CD4-positive, CD25-positive, alpha-beta regulatory T cell (primary cell): ENCODE measurements around the gene RHOT2. TPM values are rescaled to one million over a fixed set of nuclear protein-coding genes. Genes with fewer than 3 reads are reported as not detected.

Source experiments
- ATAC-seq, 2 donors: fragments of 150-1000 bp; cut with Tn5 transposase; one replicate each; pipeline ENCODE4 v1.10.0; 2021; ENCODE audit warnings: low read depth in 2 of 2, moderate number of reproducible peaks in 2 of 2, moderate library complexity in 1 of 2
- DNase-seq, 3 donors: peaks; one replicate each; pipeline versions ENCODE4 v3.0.0 to v3.0.0-alpha.2; 2012 to 2022; ENCODE audit warnings: mixed read lengths in 1 of 3
- H3K27ac ChIP-seq: one replicate; pipeline ENCODE4 v1.7.0; 2013; ENCODE audit warnings: mild to moderate bottlenecking, low read length; ENCODE audit not compliant: insufficient read depth, poor library complexity, severe bottlenecking
- H3K27me3 ChIP-seq: one replicate; pipeline ENCODE4 v1.7.0; 2013; ENCODE audit warnings: low read length; ENCODE audit not compliant: control insufficient read depth, insufficient read depth
- H3K36me3 ChIP-seq: one replicate; pipeline ENCODE4 v1.7.0; 2013; ENCODE audit warnings: mild to moderate bottlenecking, low read length, moderate library complexity; ENCODE audit not compliant: control insufficient read depth, insufficient read depth
- H3K4me1 ChIP-seq: 2 replicates; pipeline ENCODE4 v1.7.0; 2013; ENCODE audit warnings: mild to moderate bottlenecking, low read length; ENCODE audit not compliant: insufficient read depth, control insufficient read depth, poor library complexity, severe bottlenecking
- H3K4me3 ChIP-seq: one replicate; pipeline ENCODE4 v1.7.0; 2013; ENCODE audit warnings: low read depth, mild to moderate bottlenecking, low read length, moderate library complexity
- H3K9me3 ChIP-seq, 2 experiments: 1 replicate in 1 of 2; 2 replicates in 1 of 2; pipeline ENCODE4 v1.7.0; 2013; ENCODE audit warnings: low read length in 2 of 2, mild to moderate bottlenecking in 1 of 2, moderate library complexity in 1 of 2; ENCODE audit not compliant: control insufficient read depth in 2 of 2
- H3K27ac Mint-ChIP-seq, 3 donors: one replicate each; pipeline ENCODE4 v1.8.0; 2020 to 2022; ENCODE audit warnings: mild to moderate bottlenecking in 3 of 3, mixed read lengths in 3 of 3, moderate library complexity in 2 of 3
- H3K27me3 Mint-ChIP-seq: one replicate; pipeline ENCODE4 v1.8.0; 2022; ENCODE audit warnings: mild to moderate bottlenecking, mixed read lengths
- H3K36me3 Mint-ChIP-seq: one replicate; pipeline ENCODE4 v1.8.0; 2020; ENCODE audit warnings: mixed read lengths
- H3K4me1 Mint-ChIP-seq, 4 donors: one replicate each; pipeline ENCODE4 v1.8.0; 2020 to 2022; ENCODE audit warnings: mixed read lengths in 4 of 4, mild to moderate bottlenecking in 1 of 4
- H3K4me3 Mint-ChIP-seq, 4 donors: one replicate each; pipeline ENCODE4 v1.8.0; 2020 to 2022; ENCODE audit warnings: mild to moderate bottlenecking in 4 of 4, mixed read lengths in 4 of 4, moderate library complexity in 3 of 4
- H3K9me3 Mint-ChIP-seq, 7 donors: one replicate each; pipeline ENCODE4 v1.8.0; 2020 to 2022; ENCODE audit warnings: mixed read lengths in 7 of 7, mild to moderate bottlenecking in 3 of 7, moderate library complexity in 2 of 7
- polyA plus RNA-seq, 4 donors: library from polyadenylated mRNA; unstranded; fragments of 300-500 nt; fragmentation: Illumina TruSeq; gene quantifications; one replicate each; pipeline ENCODE4 v1.2.3, GENCODE V29; 2021
- total RNA-seq: library from RNA; stranded (reverse); gene quantifications from one replicate; pipeline ENCODE4 v1.2.3, GENCODE V29; 2022

The RHOT2 gene
- total and polyA plus RNA-seq, 5 donors from 2014 or later = 34.3 to 212 (median 41.8) TPM

DNA sequence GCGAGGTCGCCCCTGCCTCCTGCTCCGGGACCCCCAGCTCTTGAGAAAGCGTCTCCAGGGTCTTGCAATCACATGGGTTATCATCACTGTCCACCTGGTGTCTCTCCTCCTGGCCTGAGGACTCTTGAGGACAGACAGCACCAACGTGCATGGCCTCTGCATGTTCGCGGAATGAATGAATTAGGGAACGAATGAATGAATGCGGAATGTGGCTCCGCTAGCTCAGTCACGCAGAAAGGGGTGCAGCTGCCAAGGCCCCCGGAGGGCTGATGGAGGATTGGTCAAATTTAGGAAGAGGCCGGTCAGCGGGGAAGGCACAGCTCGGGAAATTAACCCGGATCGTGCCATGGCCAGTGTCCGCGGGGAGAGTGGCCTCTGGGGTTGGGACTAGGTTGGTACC lies 34.4 kb downstream of the RHOT2 start:
- H3K9me3 Mint-ChIP-seq = no peaks in the 10 kb centered on the region
- H3K4me3 Mint-ChIP-seq = peak overlapping the region in 1 of 4 donors; percentile 61
- ATAC-seq = no peak
- no peak overlapping the region for H3K27ac Mint-ChIP-seq
- peaks cover 42% of the 10 kb centered on the region for H3K27me3 Mint-ChIP-seq
- Histone ChIP-seq H3K27me3 (peaks cover 6% of the 10 kb centered on the region), H3K9me3 (no peaks in the 10 kb centered on the region), H3K4me3 (no peak overlapping the region), H3K4me1 (peaks cover 37% of the 10 kb centered on the region), H3K36me3 (no peaks in the 10 kb centered on the region), H3K27ac (no peak overlapping the region)
- no peaks in the 10 kb centered on the region for H3K36me3 Mint-ChIP-seq
- no peak for DNase-seq
- peaks cover 0 to 27% (median 4%) of the 10 kb centered on the region in 4 donors for H3K4me1 Mint-ChIP-seq

DNA sequence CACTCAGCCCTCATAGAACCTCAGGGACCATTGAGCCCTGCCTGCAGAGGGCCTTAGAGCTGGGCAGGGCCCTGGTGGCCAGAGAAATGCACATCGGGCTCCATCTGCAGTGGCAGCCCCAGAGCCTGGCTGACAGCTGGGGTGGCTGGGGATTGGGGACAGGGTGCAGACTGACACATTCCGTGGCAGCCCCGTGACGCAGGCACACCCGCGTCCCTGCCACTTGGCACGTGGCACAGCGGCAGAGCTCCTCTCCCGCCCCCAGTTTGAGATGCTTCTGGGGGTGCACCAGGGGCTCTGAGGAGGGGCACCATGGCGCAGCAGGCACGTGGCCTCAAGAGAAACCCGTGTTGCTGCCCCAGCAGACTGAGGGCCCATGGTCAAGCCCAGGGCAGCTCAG lies 35.5 kb downstream of the RHOT2 start:
- H3K4me1 ChIP-seq = peaks cover 37% of the 10 kb centered on the region
- peaks cover 10% of the 10 kb centered on the region for H3K27me3 ChIP-seq
- no peaks in the 10 kb centered on the region for H3K36me3 ChIP-seq
- ATAC-seq (no peak), DNase-seq (no peak)
- no peak overlapping the region for H3K4me3 ChIP-seq
- H3K9me3 Mint-ChIP-seq = no peaks in the 10 kb centered on the region
- H3K9me3 ChIP-seq = no peaks in the 10 kb centered on the region
- no peaks in the 10 kb centered on the region for H3K36me3 Mint-ChIP-seq
- no peak overlapping the region for H3K27ac Mint-ChIP-seq
- no peak overlapping the region for H3K4me3 Mint-ChIP-seq
- H3K4me1 Mint-ChIP-seq = peaks cover 0 to 24% (median 4%) of the 10 kb centered on the region in 4 donors
- H3K27me3 Mint-ChIP-seq = peaks cover 51% of the 10 kb centered on the region
- H3K27ac ChIP-seq = no peak overlapping the region

DNA sequence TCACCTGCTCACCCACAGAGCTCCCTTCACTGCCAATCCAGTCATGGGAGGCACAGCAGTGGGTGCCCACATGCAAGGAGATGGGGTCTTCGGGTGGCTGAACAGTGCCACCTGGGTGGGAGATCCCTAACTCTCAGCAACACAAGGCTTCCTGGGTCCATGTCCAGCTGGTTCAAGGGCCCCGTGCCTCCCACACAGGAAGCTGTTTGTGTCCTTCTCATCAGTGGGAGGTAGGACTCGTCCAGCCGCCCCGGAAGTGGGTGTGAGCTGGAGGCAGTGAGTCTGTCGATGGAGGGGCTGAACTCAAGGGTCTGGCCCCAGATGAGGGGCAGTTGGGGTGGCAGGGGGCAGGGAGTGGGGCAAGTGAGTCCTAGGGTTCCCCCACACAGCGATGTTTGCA lies 36.1 kb downstream of the RHOT2 start:
- Mint-ChIP-seq H3K4me3 (no peak overlapping the region), H3K27ac (no peak overlapping the region), H3K4me1 (peaks cover 0 to 24% (median 4%) of the 10 kb centered on the region in 4 donors), H3K9me3 (no peaks in the 10 kb centered on the region), H3K27me3 (peaks cover 57% of the 10 kb centered on the region), H3K36me3 (no peaks in the 10 kb centered on the region)
- DNase-seq (no peak), ATAC-seq (no peak)
- H3K27ac ChIP-seq = no peak overlapping the region
- no peaks in the 10 kb centered on the region for H3K36me3 ChIP-seq
- no peak overlapping the region for H3K4me3 ChIP-seq
- peaks cover 33% of the 10 kb centered on the region for H3K4me1 ChIP-seq
- H3K27me3 ChIP-seq = peaks cover 12% of the 10 kb centered on the region
- no peaks in the 10 kb centered on the region for H3K9me3 ChIP-seq

DNA sequence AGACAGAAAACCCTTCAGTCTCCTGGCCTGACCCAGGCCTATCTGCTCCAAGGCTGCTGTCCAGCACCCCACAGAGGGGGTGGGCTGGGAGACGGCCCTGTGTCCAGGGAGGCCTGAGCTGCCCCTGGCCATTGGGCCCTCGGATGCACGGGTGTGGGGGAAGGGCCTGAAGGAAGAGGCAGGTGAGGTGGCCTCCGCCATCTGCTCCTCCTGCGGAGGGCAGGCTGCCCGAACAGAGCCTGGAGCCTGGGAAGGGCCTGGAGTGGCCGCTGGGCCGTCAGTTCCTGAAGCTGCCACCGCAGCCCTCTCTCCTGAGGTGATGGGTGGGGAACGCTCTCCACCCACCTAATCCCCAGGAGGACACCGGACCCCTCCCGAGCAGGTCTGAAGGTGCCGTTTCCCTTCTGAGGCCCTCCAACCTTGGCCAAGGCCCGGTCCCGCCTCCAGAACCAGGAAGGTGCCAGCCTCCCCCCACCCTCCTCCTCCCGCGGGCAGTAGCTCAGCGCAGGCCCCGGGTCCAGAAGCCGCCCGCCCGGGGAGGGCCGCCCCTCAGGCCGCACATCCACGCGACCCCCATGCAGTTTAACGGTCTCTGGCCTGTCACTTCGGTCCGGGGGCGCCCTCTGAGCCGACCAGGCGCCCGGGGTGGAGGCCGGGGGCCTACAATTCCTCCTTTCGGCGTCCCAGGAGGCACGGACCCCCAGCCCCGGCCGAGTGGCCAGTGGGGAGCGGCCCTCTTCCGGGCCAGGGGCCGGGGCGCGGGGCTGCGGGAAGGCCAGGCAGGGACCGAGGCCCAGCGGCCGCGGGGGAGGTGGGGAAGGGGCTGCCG lies 36.8 kb downstream of the RHOT2 start:
- no peak overlapping the region for H3K27ac Mint-ChIP-seq
- Histone ChIP-seq H3K4me1 (peaks cover 26% of the 10 kb centered on the region), H3K27me3 (peaks cover 12% of the 10 kb centered on the region), H3K27ac (no peak overlapping the region), H3K4me3 (no peak overlapping the region), H3K9me3 (no peaks in the 10 kb centered on the region), H3K36me3 (no peaks in the 10 kb centered on the region)
- H3K4me1 Mint-ChIP-seq = peaks cover 0 to 20% (median 4%) of the 10 kb centered on the region in 4 donors
- ATAC-seq = no peak
- no peaks in the 10 kb centered on the region for H3K36me3 Mint-ChIP-seq
- DNase-seq = no peak
- no peak overlapping the region for H3K4me3 Mint-ChIP-seq
- no peaks in the 10 kb centered on the region for H3K9me3 Mint-ChIP-seq
- H3K27me3 Mint-ChIP-seq = peaks cover 55% of the 10 kb centered on the region

DNA sequence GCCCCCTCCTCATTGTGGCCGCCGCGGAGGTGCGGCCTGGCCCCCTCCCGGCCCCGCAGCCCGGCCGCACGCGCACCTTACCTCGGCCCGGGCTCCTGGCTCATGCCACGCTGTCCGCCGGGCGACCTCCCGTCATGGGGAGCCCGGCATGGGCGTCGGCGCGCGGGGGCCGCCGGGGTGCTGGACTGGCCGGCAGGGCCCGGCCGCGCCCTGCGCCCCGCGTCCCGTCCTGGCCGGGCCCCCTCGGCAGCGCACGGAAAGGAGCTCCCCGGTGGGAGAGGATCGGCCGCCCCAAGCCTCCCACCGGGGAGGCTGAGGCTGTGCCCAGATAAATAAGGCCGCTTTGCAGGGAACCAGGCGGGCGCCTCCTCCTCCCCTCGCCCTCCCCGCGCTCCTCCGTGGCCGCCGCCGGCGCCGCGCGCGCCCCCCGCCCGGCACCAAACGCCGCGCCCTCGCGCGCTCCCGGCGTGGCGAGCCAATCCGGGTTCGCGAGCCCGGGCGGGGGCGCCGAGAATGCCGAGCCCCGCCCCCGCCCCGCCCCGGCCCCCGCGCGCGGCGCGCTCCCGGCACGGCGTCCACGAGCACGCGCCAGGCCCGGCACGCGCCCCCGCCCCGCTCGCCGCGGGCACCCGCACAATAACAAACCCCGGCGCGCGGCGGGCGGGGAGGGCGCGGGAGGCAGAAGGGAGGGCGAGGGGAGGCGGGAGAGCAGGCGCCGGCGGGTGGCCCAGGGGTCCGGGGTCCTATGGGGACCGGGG lies 37.7 kb downstream of the RHOT2 start, which contains the start of gene FBXL16:
FBXL16 (minus strand) TSS at position 371 of the 758 bp plus-strand sequence. CDS start 8,396 bp downstream, outside the sequence.
- no peaks in the 10 kb centered on the region for H3K9me3 ChIP-seq
- H3K27ac ChIP-seq = no peak within 1 kb of the TSS
- Mint-ChIP-seq H3K27ac (no peak within 1 kb of the TSS), H3K27me3 (peaks cover 59% of the 10 kb centered on the region), H3K4me1 (peaks cover 0 to 17% (median 4%) of the 10 kb centered on the region in 4 donors), H3K9me3 (no peaks in the 10 kb centered on the region), H3K4me3 (peak within 1 kb of the TSS in 3 of 4 donors; percentile 21 to 41 (median 26)), H3K36me3 (no peaks in the 10 kb centered on the region)
- ATAC-seq = no peak
- no peak for DNase-seq
- H3K27me3 ChIP-seq = peaks cover 12% of the 10 kb centered on the region
- H3K4me3 ChIP-seq = no peak within 1 kb of the TSS
- H3K4me1 ChIP-seq = peaks cover 17% of the 10 kb centered on the region
- no peaks in the 10 kb centered on the region for H3K36me3 ChIP-seq

DNA sequence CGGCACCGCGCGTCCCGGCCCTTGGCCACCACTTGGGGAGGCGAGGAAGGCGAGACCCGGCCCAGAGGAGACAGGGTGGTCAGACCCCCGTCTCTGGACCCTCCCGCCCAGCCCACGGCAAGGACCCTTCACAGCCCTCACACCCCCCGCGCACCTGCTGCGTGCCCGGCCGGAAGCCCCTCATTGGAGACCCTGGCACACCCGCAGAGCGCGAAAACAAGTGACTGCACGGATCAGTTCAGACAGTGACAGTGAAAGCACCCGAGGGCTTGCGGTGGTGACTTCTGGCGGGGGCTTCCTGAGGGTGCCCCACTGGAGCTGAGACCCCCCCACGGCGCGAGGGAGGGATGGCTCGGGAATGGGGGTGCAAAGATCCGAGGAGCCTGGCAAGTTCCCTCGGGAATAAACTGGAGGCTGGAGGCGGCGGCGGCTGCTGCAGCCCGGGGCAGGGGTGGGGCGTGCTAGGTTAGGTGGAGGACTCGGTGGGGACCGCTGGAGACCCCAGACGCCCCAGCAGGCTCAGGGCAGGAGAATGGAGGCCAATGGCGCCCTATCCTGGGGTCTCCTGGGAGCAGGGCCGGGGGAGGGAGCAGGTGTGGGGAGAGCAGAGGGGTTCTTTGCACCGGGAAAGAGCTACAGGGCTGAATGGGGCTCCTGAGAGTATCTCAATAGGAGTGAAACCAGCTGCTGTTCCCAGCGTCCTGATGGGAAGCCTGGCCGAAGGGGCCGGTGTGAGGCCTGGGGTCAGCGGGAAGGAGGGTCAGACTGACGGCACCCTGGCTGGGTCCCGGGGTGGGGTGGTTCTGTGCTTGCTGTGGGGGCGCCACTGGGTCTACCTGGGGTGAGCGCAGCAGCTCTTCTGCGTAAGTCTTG lies 38.5 kb downstream of the RHOT2 start:
- Mint-ChIP-seq H3K27ac (no peak overlapping the region), H3K9me3 (no peaks in the 10 kb centered on the region), H3K4me3 (peak overlapping the region in 3 of 4 donors; percentile 21 to 41 (median 26)), H3K4me1 (peaks cover 0 to 14% (median 4%) of the 10 kb centered on the region in 4 donors), H3K27me3 (peaks cover 64% of the 10 kb centered on the region), H3K36me3 (no peaks in the 10 kb centered on the region)
- peaks cover 9% of the 10 kb centered on the region for H3K4me1 ChIP-seq
- H3K27ac ChIP-seq = no peak overlapping the region
- no peaks in the 10 kb centered on the region for H3K9me3 ChIP-seq
- ATAC-seq = no peak
- H3K27me3 ChIP-seq = peaks cover 12% of the 10 kb centered on the region
- H3K36me3 ChIP-seq = no peaks in the 10 kb centered on the region
- no peak overlapping the region for H3K4me3 ChIP-seq
- no peak for DNase-seq

DNA sequence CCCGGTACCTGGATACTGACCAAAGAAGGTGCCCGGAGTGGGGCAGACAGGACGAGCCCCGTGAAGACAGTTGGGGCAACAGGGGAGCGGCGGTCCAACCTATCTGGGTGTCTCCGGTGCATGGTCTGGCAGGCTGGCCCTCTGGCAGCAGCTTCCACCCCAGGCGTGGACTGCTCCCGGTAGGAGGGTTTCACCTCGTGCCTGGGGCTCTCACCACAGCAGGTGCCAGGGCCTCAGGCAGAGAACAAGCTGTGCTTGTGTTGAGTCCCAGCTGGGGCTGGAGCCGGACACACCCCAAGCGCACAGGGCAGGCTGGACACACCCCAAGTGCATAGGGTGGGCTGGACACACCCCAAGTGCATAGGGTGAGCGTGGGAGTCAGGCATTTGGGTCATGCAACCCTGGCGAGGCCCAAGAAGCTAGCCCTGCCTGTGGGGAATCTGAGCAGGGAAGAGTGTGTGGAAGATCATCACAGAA lies 39.2 kb downstream of the RHOT2 start:
- ATAC-seq (no peak), DNase-seq (no peak)
- peaks cover 60% of the 10 kb centered on the region for H3K27me3 Mint-ChIP-seq
- Histone ChIP-seq H3K4me3 (no peak overlapping the region), H3K4me1 (peaks cover 9% of the 10 kb centered on the region), H3K36me3 (no peaks in the 10 kb centered on the region), H3K27ac (no peak overlapping the region), H3K27me3 (peaks cover 10% of the 10 kb centered on the region), H3K9me3 (no peaks in the 10 kb centered on the region)
- no peaks in the 10 kb centered on the region for H3K36me3 Mint-ChIP-seq
- no peaks in the 10 kb centered on the region for H3K9me3 Mint-ChIP-seq
- H3K27ac Mint-ChIP-seq = no peak overlapping the region
- H3K4me1 Mint-ChIP-seq = peaks cover 0 to 11% (median 4%) of the 10 kb centered on the region in 4 donors
- H3K4me3 Mint-ChIP-seq = peak overlapping the region in 3 of 4 donors; percentile 21 to 41 (median 32)
